Measurements from ENCODE around the gene EPB41L3.

- TF ChIP-seq GFI1B (tag by site-specific recombination; IDR thresholded peaks at IDR 0.05) (no peak), CTCF (tag by site-specific recombination; IDR thresholded peaks at IDR 0.05) (no peak)
These were observed 14.3 kb downstream of the EPB41L3 start for GRCh38 chr18:5529471-5529870.
